Endothelial cell of umbilical vein (primary cell): ENCODE data around the gene PARD3B. TPM values are rescaled to one million over a fixed set of nuclear protein-coding genes. Genes with fewer than 3 reads are reported as not detected.

Source experiments
- BruUV-seq: library from RNA; stranded (reverse); fragments of 400-500 nt; replicated peaks from 2 replicates; lab custom pipeline; 2021; lab: Mats Ljungman, UMichigan
- CTCF ChIA-PET: fragments of 300-600, 350-600 bp; sonication (Branson Sonifier 250); formaldehyde crosslinking; loops from one replicate; lab custom pipeline; 2021; ENCODE audit warnings: antibody characterized with exemption, inconsistent platforms; lab: Charles Lee
- POLR2A ChIA-PET: fragments of 300-600, 350-600 bp; sonication (Branson Sonifier 250); formaldehyde crosslinking; loops from one replicate; lab custom pipeline; 2021; ENCODE audit warnings: antibody characterized with exemption, inconsistent platforms; lab: Charles Lee
- DNase-seq: peaks from one replicate; pipeline ENCODE4 v3.0.0-alpha.2; 2011; ENCODE audit warnings: low read depth, low spot score
- FAIRE-seq: peaks from 2 replicates; lab custom pipeline; 2011; peaks lifted over from hg19 to GRCh38; lab: Jason Lieb, UNC
- H2AFZ ChIP-seq: 2 replicates; pipeline ENCODE4 v1.6.0; 2012; ENCODE audit warnings: low read depth, low read length, control low read depth, inconsistent platforms
- H3K27ac ChIP-seq: 2 replicates; pipeline ENCODE4 v1.5.1; 2011; ENCODE audit warnings: low read depth, mild to moderate bottlenecking, control low read depth, low read length, moderate library complexity; ENCODE audit not compliant: insufficient read depth
- H3K27me3 ChIP-seq, 2 experiments: 2 replicates each; pipeline versions ENCODE4 v1.6.0 to v1.6.1; 2011; ENCODE audit warnings: low read length in 2 of 2, mixed read lengths in 1 of 2; ENCODE audit not compliant: control insufficient read depth in 2 of 2, insufficient read depth in 2 of 2
- H3K36me3 ChIP-seq, 2 experiments: 2 replicates in 1 of 2; 3 replicates in 1 of 2; pipeline ENCODE4 v1.5.1; 2011; ENCODE audit warnings: low read length in 2 of 2, mild to moderate bottlenecking in 1 of 2, moderate library complexity in 1 of 2; ENCODE audit not compliant: control insufficient read depth in 2 of 2, insufficient read depth in 2 of 2; ENCODE audit errors: extremely low read depth in 1 of 2
- H3K4me1 ChIP-seq: 3 replicates; pipeline ENCODE4 v1.5.1; 2011; ENCODE audit warnings: mild to moderate bottlenecking, low read length; ENCODE audit not compliant: control insufficient read depth, insufficient read depth; ENCODE audit errors: extremely low read depth
- H3K4me2 ChIP-seq: 2 replicates; pipeline ENCODE4 v1.6.1; 2011; ENCODE audit warnings: low read length, control low read depth, mixed read lengths; ENCODE audit not compliant: insufficient read depth
- H3K4me3 ChIP-seq, 3 experiments: fragments of 200-600 bp in 1 of 3; sonication (generic), shearing (Covaris generic) in 1 of 3; replicated peaks in 1 of 3; 2 replicates each; pipeline ENCODE4 v1.5.1; 2011 to 2016; ENCODE audit warnings: control low read depth in 3 of 3, low read length in 3 of 3, mild to moderate bottlenecking in 2 of 3, inconsistent platforms in 1 of 3, low read depth in 1 of 3, moderate library complexity in 1 of 3; ENCODE audit not compliant: insufficient read depth in 1 of 3
- H3K79me2 ChIP-seq: 2 replicates; pipeline ENCODE4 v1.6.0; 2012; ENCODE audit warnings: low read length, inconsistent platforms; ENCODE audit not compliant: control insufficient read depth, insufficient read depth
- H3K9ac ChIP-seq: replicated peaks from 2 replicates; pipeline ENCODE3; 2011; ENCODE audit warnings: low read length, control low read depth; ENCODE audit not compliant: insufficient read depth; ENCODE audit errors: extremely low read depth
- H3K9me1 ChIP-seq: replicated peaks from 3 replicates; pipeline ENCODE4 v1.6.0; 2011; ENCODE audit warnings: mild to moderate bottlenecking, low read length; ENCODE audit not compliant: control insufficient read depth, insufficient read depth; ENCODE audit errors: extremely low read depth
- H3K9me3 ChIP-seq: replicated peaks from 2 replicates; pipeline ENCODE4 v1.5.1; 2012; ENCODE audit warnings: low read length, inconsistent platforms; ENCODE audit not compliant: control insufficient read depth, insufficient read depth
- H4K20me1 ChIP-seq: replicated peaks from 2 replicates; pipeline ENCODE3; 2011; ENCODE audit warnings: mild to moderate bottlenecking, low read length; ENCODE audit not compliant: control insufficient read depth, insufficient read depth; ENCODE audit errors: extremely low read depth
- EZH2 ChIP-seq: IDR thresholded peaks from 2 replicates; pipeline ENCODE4 v1.6.1; 2012; ENCODE audit warnings: borderline replicate concordance, low read depth, mild to moderate bottlenecking, moderate library complexity, low read length, inconsistent platforms; ENCODE audit not compliant: severe bottlenecking
- FOS ChIP-seq: IDR thresholded peaks from 2 replicates; pipeline ENCODE4 v1.6.1; 2011; ENCODE audit warnings: mild to moderate bottlenecking, low read length, moderate library complexity, borderline replicate concordance; ENCODE audit not compliant: insufficient read depth
- GATA2 ChIP-seq: IDR thresholded peaks from 2 replicates; pipeline ENCODE4 v1.7.0; 2011; ENCODE audit warnings: low read depth, mild to moderate bottlenecking, moderate library complexity, mixed read lengths, low read length; ENCODE audit not compliant: insufficient read length, insufficient read depth
- JUN ChIP-seq: IDR thresholded peaks from 2 replicates; pipeline ENCODE4 v1.6.1; 2011; ENCODE audit warnings: borderline replicate concordance, low read depth; ENCODE audit not compliant: insufficient read length, insufficient read depth
- MYC ChIP-seq: IDR thresholded peaks from one replicate; pipeline ENCODE4 v1.6.1; 2011; ENCODE audit warnings: mild to moderate bottlenecking, low read depth, low read length
- POLR2A ChIP-seq: IDR thresholded peaks from 2 replicates; pipeline ENCODE4 v1.6.1; 2012; ENCODE audit warnings: low read depth, mild to moderate bottlenecking, control low read depth, low read length
- POLR2AphosphoS5 ChIP-seq: IDR thresholded peaks from 2 replicates; pipeline ENCODE4 v1.6.1; 2012; ENCODE audit warnings: low read depth, mild to moderate bottlenecking, control low read depth, low read length, moderate library complexity; ENCODE audit not compliant: insufficient read depth
- dilution Hi-C: fragments of 300-500 bp; cut with MboI; formaldehyde crosslinking; loops from one replicate; pipeline ENCODE4 v1.15.0; 2019; ENCODE audit warnings: low sequenced_read_pairs; ENCODE audit not compliant: extremely low pct_ligation_motif_present
- intact Hi-C: fragments of 100-400 bp; cut with micrococcal nuclease; formaldehyde crosslinking; loops from one replicate; pipeline ENCODE4 v1.10.0; 2022
- polyA plus RNA-seq, 4 experiments: library from polyadenylated mRNA; depleted of rRNA in 3 of 4; stranded (reverse) in 3 of 4; unstranded in 1 of 4; fragments of >200 nt; gene quantifications; 2 replicates each; pipeline versions ENCODE4 v1.2.1 to v1.2.3, GENCODE V29; 2011 to 2012; ENCODE audit warnings: missing spikeins in 1 of 4
- total RNA-seq: library from RNA; stranded (reverse); gene quantifications from 2 replicates; pipeline ENCODE4 v1.2.3, GENCODE V29; 2021
- TF ChIP-seq, protein P1 (sequence below): IDR thresholded peaks from 2 replicates; pipeline ENCODE4 v1.6.1; 2011; ENCODE audit not compliant: insufficient read depth, insufficient read length
- TF ChIP-seq, protein P2 (sequence below), 2 donors: IDR thresholded peaks; 1 replicate in 1 of 2; 2 replicates in 1 of 2; pipeline ENCODE4 v1.5.1; 2011; ENCODE audit warnings: low read length in 2 of 2, mild to moderate bottlenecking in 2 of 2, moderate library complexity in 2 of 2, control low read depth in 1 of 2, inconsistent platforms in 1 of 2, low read depth in 1 of 2; ENCODE audit not compliant: insufficient read depth in 1 of 2; ENCODE audit errors: extremely low read depth in 1 of 2

The PARD3B gene
- total and polyA plus RNA-seq, 2 donors (not counting 3 experiments of a cell fraction or from before 2014, with no cell fraction given), result 2.2 to 30.9 TPM

DNA sequence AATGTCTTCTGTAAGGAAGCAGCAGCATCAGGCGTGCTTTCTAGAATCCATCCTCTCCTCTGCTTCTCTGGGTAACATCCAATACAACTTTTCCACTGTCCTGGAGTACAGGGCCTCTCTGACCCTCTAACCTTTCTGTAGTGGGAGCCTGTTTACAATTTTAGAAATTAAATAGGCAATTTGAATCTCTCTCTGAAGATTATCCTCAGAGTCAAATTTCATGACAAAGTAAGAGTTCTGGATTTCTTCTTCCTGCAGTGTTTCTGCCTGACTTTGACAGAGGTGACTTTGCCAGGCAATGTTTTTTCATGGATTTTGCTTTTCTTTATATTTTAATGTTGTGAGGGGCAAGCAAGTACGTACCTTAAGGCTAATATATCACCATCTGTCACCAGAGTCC, 558.4 kb downstream of the PARD3B start:
- dilution Hi-C loops, result no loop called here
- no peaks in the 10 kb centered on the region for H3K9me3 ChIP-seq
- no peaks in the 10 kb centered on the region for H3K27me3 ChIP-seq
- no TSS peak for BruUV-seq
- CTCF ChIA-PET, result no interaction called here
- H3K4me2 ChIP-seq, result no peak overlapping the region
- H2AFZ ChIP-seq, result no peak overlapping the region
- DNase-seq, result no peak
- TF ChIP-seq MYC, result no peak
- TF ChIP-seq, protein P1, sequence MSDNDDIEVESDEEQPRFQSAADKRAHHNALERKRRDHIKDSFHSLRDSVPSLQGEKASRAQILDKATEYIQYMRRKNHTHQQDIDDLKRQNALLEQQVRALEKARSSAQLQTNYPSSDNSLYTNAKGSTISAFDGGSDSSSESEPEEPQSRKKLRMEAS, result no peak
- TF ChIP-seq, protein P2, sequence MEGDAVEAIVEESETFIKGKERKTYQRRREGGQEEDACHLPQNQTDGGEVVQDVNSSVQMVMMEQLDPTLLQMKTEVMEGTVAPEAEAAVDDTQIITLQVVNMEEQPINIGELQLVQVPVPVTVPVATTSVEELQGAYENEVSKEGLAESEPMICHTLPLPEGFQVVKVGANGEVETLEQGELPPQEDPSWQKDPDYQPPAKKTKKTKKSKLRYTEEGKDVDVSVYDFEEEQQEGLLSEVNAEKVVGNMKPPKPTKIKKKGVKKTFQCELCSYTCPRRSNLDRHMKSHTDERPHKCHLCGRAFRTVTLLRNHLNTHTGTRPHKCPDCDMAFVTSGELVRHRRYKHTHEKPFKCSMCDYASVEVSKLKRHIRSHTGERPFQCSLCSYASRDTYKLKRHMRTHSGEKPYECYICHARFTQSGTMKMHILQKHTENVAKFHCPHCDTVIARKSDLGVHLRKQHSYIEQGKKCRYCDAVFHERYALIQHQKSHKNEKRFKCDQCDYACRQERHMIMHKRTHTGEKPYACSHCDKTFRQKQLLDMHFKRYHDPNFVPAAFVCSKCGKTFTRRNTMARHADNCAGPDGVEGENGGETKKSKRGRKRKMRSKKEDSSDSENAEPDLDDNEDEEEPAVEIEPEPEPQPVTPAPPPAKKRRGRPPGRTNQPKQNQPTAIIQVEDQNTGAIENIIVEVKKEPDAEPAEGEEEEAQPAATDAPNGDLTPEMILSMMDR (IDR thresholded peaks at IDR 0.05; ENCODE audit: extremely low read depth in 1 of 2, insufficient read depth in 1 of 2, low read depth in 1 of 2, low read length in 2 of 2), result no peak
- no peak for TF ChIP-seq GATA2
- no peak for TF ChIP-seq EZH2
- no peak for TF ChIP-seq FOS
- TF ChIP-seq POLR2A, result no peak
- no peak for TF ChIP-seq JUN
- no peak for TF ChIP-seq POLR2AphosphoS5
- H3K9ac ChIP-seq, result no peak overlapping the region
- POLR2A ChIA-PET, result no interaction called here
- intact Hi-C loops, result no loop called here
- H4K20me1 ChIP-seq, result no peaks in the 10 kb centered on the region
- H3K79me2 ChIP-seq, result no peaks in the 10 kb centered on the region
- H3K9me1 ChIP-seq, result no peaks in the 10 kb centered on the region
- H3K27ac ChIP-seq, result no peak overlapping the region
- H3K4me1 ChIP-seq, result no peaks in the 10 kb centered on the region
- no peak for FAIRE-seq
- H3K4me3 ChIP-seq, result no peak overlapping the region
- H3K36me3 ChIP-seq, result no peaks in the 10 kb centered on the region
